ENCODE measurements around the gene C9orf85.
"Not testable (repeated sequence)": the region's sequence is repeated elsewhere in the genome, so short reads cannot be mapped to it uniquely, and the experiment has no call there.

C9orf85 gene

DNA sequence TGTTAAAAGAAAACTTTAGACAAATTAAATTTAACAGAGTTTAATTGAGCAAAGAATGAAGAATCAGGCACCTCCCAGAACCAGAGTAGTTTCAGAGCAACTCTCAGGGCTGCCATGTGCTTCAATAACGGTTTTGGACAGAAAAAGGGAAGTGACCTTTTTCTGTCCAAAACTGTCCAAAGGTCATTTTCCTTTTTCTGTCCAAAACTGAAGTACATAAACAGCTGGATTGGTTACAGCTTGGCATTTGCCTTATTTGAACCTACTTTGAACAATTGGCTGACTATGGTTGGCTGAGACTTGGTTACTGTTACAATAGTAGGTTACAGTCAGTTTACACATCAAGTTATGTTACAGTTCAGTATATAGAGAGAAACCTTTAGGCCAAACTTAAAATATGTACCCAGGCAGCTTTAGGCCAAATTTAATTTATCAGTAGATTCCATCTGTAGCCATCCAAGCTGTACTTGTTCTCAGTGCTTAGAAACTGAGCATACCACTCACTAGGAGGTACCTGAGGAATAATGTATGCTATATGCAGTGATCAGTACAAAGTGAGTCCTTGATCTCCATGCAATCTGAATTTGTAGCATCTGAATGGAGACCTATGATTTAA, 44.0 kb downstream of the C9orf85 start:
- Histone ChIP-seq H3K4me1 (ENCODE audit: insufficient read depth, low read length) (peaks cover 16% of the 10 kb centered on the region), H3K9me3 (ENCODE audit: insufficient read depth, low read depth, low read length) (no peaks in the 10 kb centered on the region), H3K27me3 (ENCODE audit: insufficient read depth, low read length) (no peaks in the 10 kb centered on the region), H3K27ac (ENCODE audit: low read length) (no peak overlapping the region), H3K36me3 (ENCODE audit: insufficient read depth, low read depth, low read length) (no peaks in the 10 kb centered on the region), H3K4me3 (ENCODE audit: low read length) (no peak overlapping the region), H3K9ac (ENCODE audit: low read depth, low read length) (no peak overlapping the region)

DNA sequence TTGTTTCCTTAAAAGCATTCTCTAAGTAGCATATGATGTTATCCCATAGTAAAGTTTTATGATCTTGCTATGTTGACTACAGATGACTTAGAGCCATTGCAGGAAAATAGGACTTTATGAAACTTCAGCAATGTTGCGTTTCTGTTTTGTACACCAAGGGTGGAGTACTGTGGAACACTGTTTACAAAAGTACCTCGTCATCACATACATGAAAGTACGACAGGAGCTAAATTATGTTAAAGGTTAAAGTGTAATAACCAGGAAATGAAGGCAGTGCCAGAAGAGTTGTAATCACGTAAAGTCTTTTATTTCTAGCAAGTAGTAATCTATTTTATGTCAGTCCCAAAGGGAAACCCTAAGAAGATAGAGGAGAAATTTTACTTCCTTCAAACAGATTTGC, 50.9 kb downstream of the C9orf85 start:
- Histone ChIP-seq H3K4me3 (ENCODE audit: low read length) (no peak overlapping the region), H3K36me3 (ENCODE audit: insufficient read depth, low read depth, low read length) (no peaks in the 10 kb centered on the region), H3K27me3 (ENCODE audit: insufficient read depth, low read length) (no peaks in the 10 kb centered on the region), H3K27ac (ENCODE audit: low read length) (no peak overlapping the region), H3K9me3 (ENCODE audit: insufficient read depth, low read depth, low read length) (no peaks in the 10 kb centered on the region), H3K9ac (ENCODE audit: low read depth, low read length) (no peak overlapping the region), H3K4me1 (ENCODE audit: insufficient read depth, low read length) (peaks cover 14% of the 10 kb centered on the region; the same call in 1 of the 2 replicates)

DNA sequence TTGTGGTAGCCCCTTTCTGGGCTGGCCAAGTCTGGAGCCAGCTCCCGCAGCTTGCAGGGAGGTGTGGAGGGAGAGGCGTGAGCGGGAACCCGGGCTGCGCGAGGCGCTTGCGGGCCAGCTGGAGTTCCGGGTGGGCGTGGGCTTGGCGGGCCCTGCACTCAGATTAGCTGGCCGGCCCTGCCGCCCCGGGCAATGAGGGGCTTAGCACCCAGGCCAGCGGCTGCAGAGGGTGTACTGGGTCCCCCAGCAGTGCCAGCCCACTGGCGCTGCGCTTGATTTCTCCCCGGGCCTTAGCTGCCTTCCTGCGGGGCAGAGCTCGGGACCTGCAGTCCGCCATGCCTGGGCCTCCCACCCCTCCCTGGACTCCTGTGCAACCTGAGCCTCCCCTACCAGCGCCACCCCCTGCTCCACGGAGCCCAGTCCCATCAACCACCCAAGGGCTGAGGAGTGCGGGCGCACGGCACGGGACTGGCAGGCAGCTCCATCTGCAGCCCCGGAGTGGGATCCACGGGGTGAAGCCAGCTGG, 52.1 kb downstream of the C9orf85 start:
- not testable (repeated sequence) for H3K36me3 ChIP-seq (ENCODE audit: insufficient read depth, low read depth, low read length); H3K4me3 ChIP-seq (ENCODE audit: low read length); H3K27me3 ChIP-seq (ENCODE audit: insufficient read depth, low read length); H3K9ac ChIP-seq (ENCODE audit: low read depth, low read length); H3K27ac ChIP-seq (ENCODE audit: low read length); H3K9me3 ChIP-seq (ENCODE audit: insufficient read depth, low read depth, low read length)
- peaks cover 21% of the 10 kb centered on the region; the same call in 1 of the 2 replicates for H3K4me1 ChIP-seq (ENCODE audit: insufficient read depth, low read length)

DNA sequence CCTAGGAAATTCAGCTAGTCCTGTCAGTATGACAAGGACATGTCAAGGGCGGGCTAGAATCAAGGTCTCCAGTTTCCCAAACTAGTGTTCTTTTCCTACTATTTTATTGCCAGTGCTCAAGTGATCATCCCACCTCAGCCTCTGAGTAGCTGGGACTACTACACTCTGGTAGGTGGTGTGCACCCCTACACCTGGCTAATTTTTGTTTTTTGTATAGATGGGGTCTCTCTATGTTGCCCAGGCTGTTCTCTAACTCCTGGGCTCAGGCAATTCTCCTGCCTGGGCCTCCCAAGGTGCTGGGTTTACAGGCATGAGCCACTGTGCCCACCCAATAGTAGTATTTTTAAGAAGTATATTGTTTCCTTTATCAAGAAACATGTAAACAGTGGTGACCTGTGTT, 54.0 kb downstream of the C9orf85 start:
- no peak overlapping the region for H3K4me3 ChIP-seq (ENCODE audit: low read length)
- H3K9me3 ChIP-seq (ENCODE audit: insufficient read depth, low read depth, low read length) = peaks cover 15% of the 10 kb centered on the region
- H3K4me1 ChIP-seq (ENCODE audit: insufficient read depth, low read length) = peaks cover 21% of the 10 kb centered on the region; the same call in 1 of the 2 replicates
- peak overlapping the region; percentile 23; the same call in 1 of the 2 replicates for H3K9ac ChIP-seq (ENCODE audit: low read depth, low read length)
- H3K36me3 ChIP-seq (ENCODE audit: insufficient read depth, low read depth, low read length) = peaks cover 7% of the 10 kb centered on the region
- H3K27ac ChIP-seq (ENCODE audit: low read length) = peak overlapping the region; percentile 38
- H3K27me3 ChIP-seq (ENCODE audit: insufficient read depth, low read length) = no peaks in the 10 kb centered on the region

DNA sequence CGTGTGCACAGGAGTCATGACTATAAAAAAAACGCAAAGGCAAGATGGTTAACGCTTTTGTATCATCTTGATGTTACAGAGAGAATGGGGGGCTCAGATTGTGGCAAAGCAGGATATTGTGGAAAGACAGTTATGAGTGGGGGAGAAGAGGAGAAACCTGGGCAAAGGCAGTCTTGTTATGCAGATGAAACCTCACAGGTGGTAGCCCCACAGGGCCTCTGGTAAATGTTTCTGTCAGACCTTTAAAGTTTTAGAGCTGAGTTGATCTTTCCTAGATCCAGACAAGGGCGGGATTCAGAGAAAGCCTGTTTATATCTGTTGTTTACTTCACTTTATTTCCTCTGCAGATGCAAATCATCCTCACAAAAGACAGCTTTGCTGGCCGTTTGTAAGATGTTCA, 55.2 kb downstream of the C9orf85 start:
- Histone ChIP-seq H3K4me3 (ENCODE audit: low read length) (peak overlapping the region; percentile 49), H3K4me1 (ENCODE audit: insufficient read depth, low read length) (peaks cover 21% of the 10 kb centered on the region; the same call in 1 of the 2 replicates), H3K27me3 (ENCODE audit: insufficient read depth, low read length) (no peaks in the 10 kb centered on the region), H3K9ac (ENCODE audit: low read depth, low read length) (peak overlapping the region; percentile 49; the same call in 1 of the 2 replicates), H3K9me3 (ENCODE audit: insufficient read depth, low read depth, low read length) (peaks cover 15% of the 10 kb centered on the region), H3K36me3 (ENCODE audit: insufficient read depth, low read depth, low read length) (peaks cover 7% of the 10 kb centered on the region), H3K27ac (ENCODE audit: low read length) (peak overlapping the region; percentile 38)

DNA sequence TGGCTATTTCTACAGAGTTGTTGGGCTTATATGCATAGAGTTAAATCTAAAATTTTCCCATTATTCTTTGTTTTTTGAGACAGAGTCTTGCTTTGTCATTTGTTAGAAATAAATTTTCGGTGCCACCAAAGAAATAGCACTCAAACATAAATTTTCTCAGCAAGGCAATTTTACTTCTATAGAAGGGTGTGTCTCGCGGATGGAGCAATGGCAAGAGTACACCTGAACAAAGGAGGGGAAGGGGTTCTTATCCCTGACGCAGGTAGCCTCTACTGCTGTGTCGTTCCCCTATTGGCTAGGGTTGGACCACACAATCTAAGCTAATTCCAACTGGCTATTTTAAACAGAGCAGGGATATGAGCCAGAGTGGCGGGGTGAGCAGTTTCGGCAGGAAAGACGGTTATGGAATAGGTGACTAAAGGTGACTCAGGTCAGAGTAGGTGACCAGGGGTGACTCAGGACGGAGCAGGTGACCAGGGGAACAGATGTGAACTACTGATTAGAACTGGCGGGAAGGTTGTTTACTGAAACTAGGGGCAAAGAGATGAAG, 57.2 kb downstream of the C9orf85 start:
- Histone ChIP-seq H3K27me3 (ENCODE audit: insufficient read depth, low read length) (no peaks in the 10 kb centered on the region), H3K4me3 (ENCODE audit: low read length) (0 out of 2 replicates have a peak overlapping the region, but pooled peaks have one; percentile 3), H3K4me1 (ENCODE audit: insufficient read depth, low read length) (peaks cover 21% of the 10 kb centered on the region; the same call in 1 of the 2 replicates), H3K36me3 (ENCODE audit: insufficient read depth, low read depth, low read length) (peaks cover 18% of the 10 kb centered on the region), H3K9ac (ENCODE audit: low read depth, low read length) (no peak overlapping the region), H3K9me3 (ENCODE audit: insufficient read depth, low read depth, low read length) (peaks cover 15% of the 10 kb centered on the region), H3K27ac (ENCODE audit: low read length) (no peak overlapping the region)

DNA sequence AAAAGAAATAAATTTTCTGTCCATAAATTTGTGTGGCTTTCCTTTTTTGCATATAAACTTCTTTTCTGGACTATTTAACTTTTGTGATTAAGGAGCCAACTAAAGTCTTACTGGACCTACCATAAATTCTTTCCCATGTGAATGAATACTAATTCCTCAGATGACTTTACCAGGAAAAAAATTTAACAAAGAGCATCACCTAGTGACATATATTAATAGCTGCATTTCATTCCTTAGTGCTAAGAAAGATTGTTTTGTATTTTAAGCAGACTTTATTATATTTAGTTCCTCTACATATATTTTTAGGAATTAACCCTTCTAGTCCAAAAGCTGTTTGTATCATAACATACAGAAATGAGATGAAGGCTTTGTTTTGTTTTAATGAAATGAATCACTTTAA, 64.4 kb downstream of the C9orf85 start:
- H3K27ac ChIP-seq (ENCODE audit: low read length) = no peak overlapping the region
- no peaks in the 10 kb centered on the region for H3K27me3 ChIP-seq (ENCODE audit: insufficient read depth, low read length)
- H3K9ac ChIP-seq (ENCODE audit: low read depth, low read length) = no peak overlapping the region
- H3K36me3 ChIP-seq (ENCODE audit: insufficient read depth, low read depth, low read length) = peaks cover 11% of the 10 kb centered on the region; the same call in 1 of the 2 replicates
- no peaks in the 10 kb centered on the region for H3K9me3 ChIP-seq (ENCODE audit: insufficient read depth, low read depth, low read length)
- H3K4me3 ChIP-seq (ENCODE audit: low read length) = no peak overlapping the region
- H3K4me1 ChIP-seq (ENCODE audit: insufficient read depth, low read length) = no peaks in the 10 kb centered on the region

DNA sequence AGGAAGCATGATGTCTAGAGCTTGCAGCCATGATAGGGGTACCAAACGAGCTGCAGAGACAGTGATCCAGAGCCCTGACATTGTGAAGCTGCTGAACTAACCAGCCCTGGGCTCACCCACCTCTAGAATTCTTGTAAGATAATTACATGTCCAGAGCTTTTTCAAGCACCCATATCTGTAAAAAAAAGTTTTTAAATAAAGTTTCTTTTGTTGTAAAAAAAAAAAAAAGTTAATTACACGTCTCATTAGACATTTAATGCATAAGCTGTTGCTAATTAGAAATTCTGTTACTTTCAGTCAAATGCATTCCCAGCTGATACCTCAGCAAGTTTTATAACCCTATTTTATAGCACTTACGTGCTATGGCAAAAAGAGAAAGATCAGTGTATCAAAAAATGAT, 65.6 kb downstream of the C9orf85 start:
- Histone ChIP-seq H3K4me3 (ENCODE audit: low read length) (no peak overlapping the region), H3K27me3 (ENCODE audit: insufficient read depth, low read length) (no peaks in the 10 kb centered on the region), H3K9me3 (ENCODE audit: insufficient read depth, low read depth, low read length) (no peaks in the 10 kb centered on the region)

DNA sequence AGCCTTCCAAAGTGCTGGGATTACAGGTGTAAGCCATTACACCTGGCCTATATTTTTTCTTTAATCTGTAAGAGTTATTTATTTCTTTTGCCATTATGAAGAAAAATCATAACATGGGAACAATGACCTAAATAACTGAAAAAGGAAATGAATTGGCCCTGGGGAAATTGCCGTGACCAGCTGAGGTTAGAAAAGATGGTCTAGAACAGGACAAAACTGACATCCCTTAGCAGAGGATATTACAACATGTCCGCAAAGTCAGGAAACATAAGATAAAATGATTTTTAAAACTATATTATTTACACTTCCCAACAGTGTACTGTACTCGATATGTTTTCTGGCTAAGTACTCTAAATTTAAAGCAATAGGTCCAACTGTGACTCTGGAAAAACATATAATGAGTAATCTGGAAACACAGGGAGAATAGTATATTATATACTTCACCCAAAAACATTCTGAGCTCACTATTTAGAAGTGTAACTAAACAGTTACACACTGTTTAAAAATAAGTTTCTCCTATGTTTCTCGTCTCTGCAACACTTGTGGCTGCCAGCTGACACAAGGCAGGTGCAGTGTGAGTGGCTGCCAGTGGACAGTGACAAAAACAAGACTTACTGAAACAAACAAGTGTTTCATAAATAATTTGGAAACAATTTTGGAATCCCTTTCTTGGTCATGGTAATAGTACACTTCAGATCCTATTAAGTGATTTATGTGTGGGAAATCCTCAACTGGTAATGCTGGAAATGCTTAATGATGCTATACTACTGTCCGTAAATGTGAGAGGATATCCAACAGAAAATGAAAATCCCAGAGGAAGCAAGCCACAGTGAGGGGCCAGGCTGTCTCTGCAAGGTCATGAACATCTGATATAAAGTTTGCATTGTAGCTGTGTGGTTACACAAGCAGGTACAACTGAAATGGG, 69.1 kb downstream of the C9orf85 start:
- Histone ChIP-seq H3K9ac (ENCODE audit: low read depth, low read length) (no peak overlapping the region), H3K27ac (ENCODE audit: low read length) (no peak overlapping the region), H3K36me3 (ENCODE audit: insufficient read depth, low read depth, low read length) (no peaks in the 10 kb centered on the region), H3K9me3 (ENCODE audit: insufficient read depth, low read depth, low read length) (no peaks in the 10 kb centered on the region), H3K4me1 (ENCODE audit: insufficient read depth, low read length) (peaks cover 8% of the 10 kb centered on the region; the same call in 1 of the 2 replicates), H3K4me3 (ENCODE audit: low read length) (no peak overlapping the region), H3K27me3 (ENCODE audit: insufficient read depth, low read length) (no peaks in the 10 kb centered on the region)

More for the DNA sequence above, 65.6 kb downstream of the C9orf85 start:
- no peak overlapping the region for H3K27ac ChIP-seq (ENCODE audit: low read length)
- H3K9ac ChIP-seq (ENCODE audit: low read depth, low read length) = no peak overlapping the region
- no peaks in the 10 kb centered on the region for H3K4me1 ChIP-seq (ENCODE audit: insufficient read depth, low read length)
- peaks cover 11% of the 10 kb centered on the region; the same call in 1 of the 2 replicates for H3K36me3 ChIP-seq (ENCODE audit: insufficient read depth, low read depth, low read length)

DNA sequence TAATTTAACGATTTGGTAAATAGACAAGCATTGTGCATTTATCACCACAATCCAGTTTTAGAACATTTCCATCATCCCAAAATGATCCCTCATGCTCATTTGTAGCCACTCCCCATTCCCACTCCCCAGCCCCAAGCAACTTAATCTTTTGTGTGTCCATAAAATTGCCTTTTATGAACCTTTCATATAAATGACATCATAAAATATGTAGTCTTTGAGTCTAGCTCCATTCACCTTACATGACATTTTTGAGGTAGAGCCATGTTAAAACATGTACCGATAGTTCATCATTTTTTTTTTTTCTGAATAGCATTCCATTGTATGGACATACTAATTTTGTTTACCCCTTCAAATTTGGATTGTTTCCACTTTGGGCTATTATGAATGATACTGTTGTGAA, 70.5 kb downstream of the C9orf85 start:
- Histone ChIP-seq H3K9me3 (ENCODE audit: insufficient read depth, low read depth, low read length) (no peaks in the 10 kb centered on the region), H3K27ac (ENCODE audit: low read length) (no peak overlapping the region), H3K36me3 (ENCODE audit: insufficient read depth, low read depth, low read length) (no peaks in the 10 kb centered on the region), H3K4me1 (ENCODE audit: insufficient read depth, low read length) (peaks cover 9% of the 10 kb centered on the region; the same call in 1 of the 2 replicates), H3K9ac (ENCODE audit: low read depth, low read length) (no peak overlapping the region), H3K4me3 (ENCODE audit: low read length) (no peak overlapping the region), H3K27me3 (ENCODE audit: insufficient read depth, low read length) (no peaks in the 10 kb centered on the region)

DNA sequence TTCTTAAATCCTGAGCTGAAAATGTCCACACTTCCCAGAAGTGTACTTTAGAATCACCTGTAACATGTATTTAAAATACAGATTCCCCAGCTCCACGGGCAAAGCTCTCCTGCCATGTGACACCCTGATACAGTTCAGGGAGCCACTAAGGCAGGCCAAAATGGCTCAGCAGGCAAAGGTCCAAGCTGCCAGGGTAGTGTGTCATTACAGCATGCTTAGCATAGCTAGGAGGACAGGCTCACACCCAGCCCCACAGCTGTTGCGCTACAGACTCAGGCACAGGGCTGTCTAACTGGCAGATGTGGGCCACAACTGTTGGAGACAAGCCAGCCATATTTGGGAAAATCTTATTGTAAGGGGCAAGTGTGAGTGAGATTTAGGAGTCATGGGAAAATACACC, 73.0 kb downstream of the C9orf85 start:
- H3K27ac ChIP-seq (ENCODE audit: low read length) = no peak overlapping the region
- no peak overlapping the region for H3K4me3 ChIP-seq (ENCODE audit: low read length)
- peaks cover 9% of the 10 kb centered on the region; the same call in 1 of the 2 replicates for H3K4me1 ChIP-seq (ENCODE audit: insufficient read depth, low read length)
- H3K36me3 ChIP-seq (ENCODE audit: insufficient read depth, low read depth, low read length) = no peaks in the 10 kb centered on the region
- H3K9ac ChIP-seq (ENCODE audit: low read depth, low read length) = no peak overlapping the region
- H3K27me3 ChIP-seq (ENCODE audit: insufficient read depth, low read length) = no peaks in the 10 kb centered on the region
- H3K9me3 ChIP-seq (ENCODE audit: insufficient read depth, low read depth, low read length) = no peaks in the 10 kb centered on the region
